ENCODE measurements around the gene CUL2.

Gene CUL2

GRCh38 chr10:34960983-34961382 lies 129.2 kb downstream of the CUL2 start:
- Histone ChIP-seq H3K27me3 (ENCODE audit: control insufficient read depth, low read length) (no peaks in the 10 kb centered on the region), H3K79me2 (ENCODE audit: control insufficient read depth, low read length) (no peaks in the 10 kb centered on the region), H3K4me3 (ENCODE audit: low read length) (no peak overlapping the region), H4K20me1 (ENCODE audit: control insufficient read depth, insufficient read depth, low read depth, low read length) (no peaks in the 10 kb centered on the region), H3K9me3 (ENCODE audit: control insufficient read depth, insufficient read depth, low read length) (no peaks in the 10 kb centered on the region), H3K4me1 (ENCODE audit: control insufficient read depth, low read length) (no peaks in the 10 kb centered on the region), H3K9me2 (replicated peaks; ENCODE audit: control insufficient read depth, low read length) (no peaks in the 10 kb centered on the region), H3K4me2 (ENCODE audit: low read length) (no peak overlapping the region), H3K27ac (ENCODE audit: low read depth, low read length) (no peak overlapping the region), H3K36me3 (ENCODE audit: control insufficient read depth, low read length) (no peaks in the 10 kb centered on the region), H3F3A (ENCODE audit: control insufficient read depth, insufficient read depth) (no peaks in the 10 kb centered on the region)
- TF ChIP-seq EZH2phosphoT487 (IDR thresholded peaks at IDR 0.05; ENCODE audit: borderline replicate concordance, low read length) = no peak
- no peak for TF ChIP-seq CTCF (IDR thresholded peaks at IDR 0.05; ENCODE audit: low read depth, low read length, poor library complexity, severe bottlenecking)

- TF ChIP-seq EZH2phosphoT487 (IDR thresholded peaks at IDR 0.05; ENCODE audit: borderline replicate concordance, low read length) = no peak
- no peak for TF ChIP-seq CTCF (IDR thresholded peaks at IDR 0.05; ENCODE audit: low read depth, low read length, poor library complexity, severe bottlenecking)
- H3K36me3 ChIP-seq (ENCODE audit: control insufficient read depth, low read length) = no peaks in the 10 kb centered on the region
- H3K27me3 ChIP-seq (ENCODE audit: control insufficient read depth, low read length) = no peaks in the 10 kb centered on the region
- H3F3A ChIP-seq (ENCODE audit: control insufficient read depth, insufficient read depth) = no peaks in the 10 kb centered on the region
- no peaks in the 10 kb centered on the region for H4K20me1 ChIP-seq (ENCODE audit: control insufficient read depth, insufficient read depth, low read depth, low read length)
- no peaks in the 10 kb centered on the region for H3K4me1 ChIP-seq (ENCODE audit: control insufficient read depth, low read length)
- no peak overlapping the region for H3K4me3 ChIP-seq (ENCODE audit: low read length)
- H3K4me2 ChIP-seq (ENCODE audit: low read length) = no peak overlapping the region
- no peaks in the 10 kb centered on the region for H3K79me2 ChIP-seq (ENCODE audit: control insufficient read depth, low read length)
- H3K9me2 ChIP-seq (replicated peaks; ENCODE audit: control insufficient read depth, low read length) = no peaks in the 10 kb centered on the region
- H3K9me3 ChIP-seq (ENCODE audit: control insufficient read depth, insufficient read depth, low read length) = no peaks in the 10 kb centered on the region
- no peak overlapping the region for H3K27ac ChIP-seq (ENCODE audit: low read depth, low read length)
Measured at GRCh38 chr10:34959786-34960185, 130.4 kb downstream of the CUL2 start.

GRCh38 chr10:34959321-34959720 lies 130.8 kb downstream of the CUL2 start:
- no peak overlapping the region for H3K27ac ChIP-seq (ENCODE audit: low read depth, low read length)
- no peaks in the 10 kb centered on the region for H3K9me2 ChIP-seq (replicated peaks; ENCODE audit: control insufficient read depth, low read length)
- H3F3A ChIP-seq (ENCODE audit: control insufficient read depth, insufficient read depth) = no peaks in the 10 kb centered on the region
- H3K79me2 ChIP-seq (ENCODE audit: control insufficient read depth, low read length) = no peaks in the 10 kb centered on the region
- no peak for TF ChIP-seq EZH2phosphoT487 (IDR thresholded peaks at IDR 0.05; ENCODE audit: borderline replicate concordance, low read length)
- no peak for TF ChIP-seq CTCF (IDR thresholded peaks at IDR 0.05; ENCODE audit: low read depth, low read length, poor library complexity, severe bottlenecking)
- H3K4me3 ChIP-seq (ENCODE audit: low read length) = no peak overlapping the region
- no peaks in the 10 kb centered on the region for H4K20me1 ChIP-seq (ENCODE audit: control insufficient read depth, insufficient read depth, low read depth, low read length)
- no peaks in the 10 kb centered on the region for H3K9me3 ChIP-seq (ENCODE audit: control insufficient read depth, insufficient read depth, low read length)
- no peaks in the 10 kb centered on the region for H3K4me1 ChIP-seq (ENCODE audit: control insufficient read depth, low read length)
- no peaks in the 10 kb centered on the region for H3K36me3 ChIP-seq (ENCODE audit: control insufficient read depth, low read length)
- H3K27me3 ChIP-seq (ENCODE audit: control insufficient read depth, low read length) = no peaks in the 10 kb centered on the region
- H3K4me2 ChIP-seq (ENCODE audit: low read length) = no peak overlapping the region

Measured in DOHH2 (cell line).